Umbilical cord (tissue), 2 donors: Measurements from ENCODE around the gene JAK1. TPM values are rescaled to one million over a fixed set of nuclear protein-coding genes. Genes with fewer than 3 reads are reported as not detected.
"Not testable (repeated sequence)": the region's sequence is repeated elsewhere in the genome, so short reads cannot be mapped to it uniquely, and the experiment has no call there.

Experiments
- DNase-seq: peaks from one replicate; pipeline ENCODE4 v3.0.0-alpha.2; 2015; ENCODE audit warnings: low spot score
- total RNA-seq: library from RNA; depleted of rRNA; stranded (reverse); fragments of >200 nt; gene quantifications from one replicate; pipeline ENCODE4 v1.2.3, GENCODE V29; 2014; ENCODE audit warnings: low replicate concordance; ENCODE audit not compliant: insufficient read depth

Gene JAK1
- total RNA-seq, 1 donor from 2014 or later: 81.1 TPM

- DNase-seq: no peak
Observed at GRCh38 chr1:64950284-64950809, 16.0 kb downstream of the JAK1 start.

- DNase-seq: no peak
Observed at GRCh38 chr1:64948905-64949833, 17.2 kb downstream of the JAK1 start.

- DNase-seq: peak; percentile 56
Observed at GRCh38 chr1:64948216-64948615, 18.1 kb downstream of the JAK1 start.

- DNase-seq: no peak
Observed at GRCh38 chr1:64946916-64947315, 19.4 kb downstream of the JAK1 start.

DNA sequence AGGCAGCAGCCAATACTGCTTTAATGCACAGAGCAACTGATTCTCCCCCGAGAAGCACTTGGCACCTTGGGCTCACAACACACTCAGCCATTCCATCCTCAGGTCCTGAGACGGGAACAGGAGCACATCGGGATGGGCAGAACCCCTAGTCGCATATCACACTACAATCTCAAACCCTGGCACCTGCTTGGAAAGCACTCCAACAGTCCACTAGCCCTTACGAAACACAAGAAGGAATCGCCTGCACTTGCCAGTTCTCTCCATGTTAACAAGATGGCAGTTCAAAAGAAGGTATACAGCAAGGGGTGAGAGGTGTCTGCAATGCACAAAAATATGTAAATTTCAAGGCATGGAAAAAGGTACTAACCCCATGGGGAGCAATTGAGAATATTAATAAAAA, 21.4 kb downstream of the JAK1 start:
- DNase-seq: no peak

- DNase-seq: no peak
Observed at GRCh38 chr1:64942675-64943074, 23.7 kb downstream of the JAK1 start.

DNA sequence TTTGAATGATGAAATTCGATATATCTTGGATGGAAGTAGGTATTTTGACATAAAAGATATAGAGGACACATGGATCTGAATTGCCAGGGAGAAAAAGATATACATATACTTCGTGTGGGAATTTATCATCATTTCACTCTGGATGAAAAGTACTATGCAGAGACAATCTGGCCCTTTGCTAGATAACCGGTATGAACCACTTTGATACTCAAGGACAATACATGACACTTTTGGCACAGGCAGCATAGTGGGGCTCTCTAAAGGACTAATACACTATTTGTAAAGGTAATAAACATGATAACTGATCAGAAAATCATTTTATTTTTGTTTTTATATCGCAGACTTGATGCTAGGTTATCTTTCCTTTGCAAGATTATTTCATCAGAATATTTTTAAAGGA, 24.2 kb downstream of the JAK1 start:
- no peak for DNase-seq

DNA sequence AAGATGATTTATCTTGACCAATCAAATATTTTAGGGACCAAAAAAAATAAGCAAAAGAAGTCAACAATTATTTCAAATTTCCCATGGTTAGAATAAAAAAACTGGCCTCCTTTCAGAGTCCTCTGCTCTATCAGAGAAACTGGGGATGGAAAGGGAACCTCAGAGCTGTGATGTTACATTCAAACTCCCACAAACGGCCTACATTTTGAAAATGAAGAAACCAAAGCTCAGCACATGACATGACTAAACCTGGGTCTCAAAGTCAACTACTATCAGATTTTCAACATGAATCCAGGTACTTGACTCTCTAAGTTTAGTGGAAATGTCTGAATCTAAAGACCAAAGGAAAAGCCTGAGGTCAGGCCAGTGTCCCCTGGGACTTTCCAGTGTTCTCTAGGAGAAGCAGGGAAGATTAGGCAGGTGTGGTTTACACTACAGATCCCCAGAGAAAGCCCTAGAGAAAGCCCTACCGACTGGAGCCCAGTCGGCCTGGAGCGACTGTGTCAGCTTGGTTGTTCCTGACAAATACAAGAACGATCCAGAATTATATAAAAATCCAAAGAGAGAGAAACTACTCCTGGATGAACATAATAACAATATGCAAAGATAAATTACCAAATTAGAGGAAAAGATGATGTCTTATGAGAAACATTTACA, 24.8 kb downstream of the JAK1 start:
- DNase-seq: no peak

DNA sequence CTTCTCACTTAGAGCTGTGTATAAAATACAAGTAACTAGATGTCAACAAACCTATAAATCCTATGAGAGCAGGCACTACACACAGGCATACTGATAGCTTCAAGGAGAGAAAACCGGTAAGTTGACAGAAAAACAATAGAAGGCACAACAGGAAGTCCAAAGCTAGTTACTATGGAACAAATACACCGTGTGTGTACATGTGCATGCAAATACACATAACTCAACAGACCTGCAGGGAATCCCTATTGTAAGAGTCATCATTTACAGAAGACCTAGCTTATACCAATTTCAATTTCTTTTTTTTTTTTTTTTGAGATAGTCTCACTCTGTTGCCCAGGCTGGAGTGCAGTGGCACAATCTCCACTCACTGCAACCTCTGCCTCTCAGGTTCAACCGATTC, 26.3 kb downstream of the JAK1 start:
- no peak for DNase-seq

DNA sequence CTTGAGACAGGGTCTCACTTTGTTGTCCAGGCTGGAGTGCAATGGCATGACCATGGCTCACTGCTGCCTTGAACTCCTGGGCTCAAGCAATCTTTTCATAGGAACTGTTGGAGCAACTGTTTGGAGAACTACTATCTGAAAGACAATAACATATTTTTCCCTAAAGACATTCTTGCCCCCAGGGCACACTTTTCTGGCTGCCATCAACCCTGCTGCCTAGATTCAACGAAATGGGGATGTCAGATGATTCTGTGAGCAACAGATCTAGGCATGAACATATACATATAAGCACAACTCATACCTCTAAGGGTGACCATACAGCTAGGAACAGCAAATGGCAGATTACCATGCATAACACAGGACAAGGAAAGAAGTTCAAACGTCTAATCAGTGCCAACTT, 27.4 kb downstream of the JAK1 start:
- no peak for DNase-seq

GRCh38 chr1:64936956-64937355, 29.4 kb downstream of the JAK1 start:
- DNase-seq: no peak

DNA sequence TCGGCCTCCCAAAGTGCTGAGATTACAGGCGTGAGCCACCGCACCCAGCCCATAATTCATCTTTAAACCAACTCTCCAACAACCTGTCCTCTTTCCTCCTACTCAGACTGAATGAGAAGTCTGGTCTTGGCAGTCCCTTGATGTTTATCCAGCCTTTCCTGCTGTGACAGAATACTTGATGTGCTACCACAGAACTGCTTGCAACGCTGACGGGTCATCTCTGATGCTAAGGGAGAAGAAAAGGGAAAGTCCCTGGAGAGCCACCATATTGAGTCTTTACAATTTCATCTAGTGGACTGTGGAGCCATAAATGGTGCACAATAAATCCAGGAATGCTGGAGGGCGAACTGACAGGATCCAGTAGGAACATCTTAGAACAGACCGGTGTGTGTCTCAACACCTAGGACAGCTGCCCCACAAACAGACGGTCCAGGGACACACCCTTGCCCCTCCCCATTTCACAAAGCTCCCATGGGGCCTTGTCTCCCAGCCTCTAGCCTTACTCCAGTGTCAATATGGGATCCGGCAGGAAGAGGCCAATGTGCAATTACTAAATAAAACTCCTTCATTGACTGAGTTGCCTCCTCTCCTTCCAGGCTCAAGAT, 30.7 kb downstream of the JAK1 start:
- DNase-seq: no peak

- no peak for DNase-seq
Observed at GRCh38 chr1:64934878-64935275, 31.5 kb downstream of the JAK1 start.

GRCh38 chr1:64934115-64934877, 32.1 kb downstream of the JAK1 start:
- no peak for DNase-seq

DNA sequence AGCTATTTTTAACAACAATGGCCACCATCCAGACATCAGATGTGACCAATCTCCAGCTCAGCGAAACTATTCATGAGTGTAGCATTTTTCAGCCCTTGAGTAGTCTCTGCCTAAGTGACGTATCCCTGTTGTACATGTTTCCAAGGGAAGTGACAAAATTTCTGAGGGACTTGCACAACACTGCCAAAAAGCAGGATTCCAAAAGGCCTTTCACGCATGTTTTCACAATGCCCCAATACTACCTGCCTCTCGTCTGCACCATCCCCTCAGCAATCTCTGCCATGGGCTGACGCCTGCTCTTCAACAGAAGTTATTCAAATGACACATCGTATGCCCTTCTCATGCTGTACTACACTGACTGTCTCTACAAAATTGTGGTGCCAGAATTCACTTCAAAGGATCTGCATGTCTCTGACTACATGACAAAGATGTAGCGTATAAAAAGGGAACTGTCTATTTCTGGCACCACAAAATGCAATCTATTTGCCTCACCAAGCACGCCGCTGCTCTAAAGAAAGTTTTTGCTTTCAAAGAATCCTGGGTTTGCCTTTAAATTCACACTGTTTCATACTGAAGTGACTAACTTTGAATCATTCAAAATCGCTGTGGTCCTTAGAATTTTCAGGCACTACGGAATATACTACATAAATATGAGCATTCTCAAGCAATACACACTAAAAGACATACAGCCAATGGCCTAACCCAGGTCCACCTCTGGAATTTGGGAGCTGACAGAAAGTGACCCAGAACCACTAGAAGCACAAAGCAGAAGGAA, 32.9 kb downstream of the JAK1 start:
- DNase-seq: peak; percentile 26

GRCh38 chr1:64932962-64933295, 33.4 kb downstream of the JAK1 start:
- DNase-seq: no peak

- not testable (repeated sequence) for DNase-seq
Observed at GRCh38 chr1:64930640-64931039, 35.7 kb downstream of the JAK1 start.

DNA sequence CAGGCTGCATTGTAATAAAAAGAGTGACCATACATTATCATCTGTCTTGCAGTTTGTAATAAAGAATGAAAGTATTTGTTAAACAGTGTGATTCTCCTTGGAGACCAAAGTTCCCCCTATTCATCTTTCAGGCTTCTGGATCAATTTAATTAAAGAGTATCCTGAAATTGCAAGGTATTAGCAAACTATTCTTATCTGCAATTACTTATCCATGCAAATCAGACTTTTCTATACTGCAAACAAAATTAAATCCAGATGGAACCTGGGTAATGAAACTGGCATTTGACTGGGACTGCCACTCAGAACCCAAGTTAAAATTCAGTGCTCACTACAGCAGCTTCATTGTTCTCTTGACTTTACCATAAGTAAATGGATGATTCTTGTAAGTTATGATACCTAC, 37.1 kb downstream of the JAK1 start:
- no peak for DNase-seq

- no peak for DNase-seq
Observed at GRCh38 chr1:64928325-64928724, 38.0 kb downstream of the JAK1 start.

DNA sequence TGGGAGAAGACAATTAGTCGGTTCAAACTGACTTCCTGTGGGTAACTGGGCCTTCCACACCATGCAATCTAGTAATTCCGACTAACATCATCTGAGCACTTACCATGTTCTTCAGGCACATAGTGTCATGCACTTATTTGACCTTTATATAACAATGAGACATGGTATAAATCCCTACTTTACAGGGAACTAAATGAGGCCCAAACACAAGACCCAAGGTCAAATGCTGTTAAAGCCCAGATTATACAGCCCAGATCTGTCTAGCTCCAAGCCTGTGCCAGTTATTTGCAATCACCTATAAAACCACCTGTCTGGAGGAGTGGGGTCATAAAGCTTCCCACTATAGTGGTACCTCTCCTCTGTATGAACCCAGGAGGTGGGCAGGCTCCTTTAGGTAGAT, 40.8 kb downstream of the JAK1 start:
- no peak for DNase-seq

DNA sequence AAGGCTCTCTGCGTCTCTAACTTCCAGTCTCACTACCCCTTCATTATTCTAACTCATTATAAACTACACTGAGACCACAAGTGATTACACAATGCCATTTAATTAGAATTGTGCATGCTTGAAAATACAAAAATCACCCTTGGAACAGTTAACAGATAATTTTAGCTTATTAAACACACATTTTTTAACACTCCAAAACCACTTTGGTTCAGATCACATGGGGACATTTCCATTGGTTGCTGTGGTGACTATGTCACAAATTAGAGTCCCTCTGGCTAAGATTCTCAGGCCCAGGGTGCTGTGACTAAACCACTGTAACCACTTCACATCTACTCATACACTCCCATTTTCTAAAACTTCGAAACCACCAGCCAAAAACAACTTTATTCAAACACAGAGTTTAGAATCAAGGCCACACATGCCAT, 43.0 kb downstream of the JAK1 start:
- DNase-seq: no peak
